H1 (cell line): Measurements from ENCODE around the gene BABAM2.

ENCODE experiments used
- BACH1 ChIP-seq: IDR thresholded peaks from 2 replicates; pipeline ENCODE4 v1.6.1; 2012; ENCODE audit warnings: low read length, improper control_type of control experiment
- CREB1 ChIP-seq: IDR thresholded peaks from 2 replicates; pipeline ENCODE4 v1.6.1; 2012; ENCODE audit warnings: inconsistent platforms
- EGR1 ChIP-seq: IDR thresholded peaks from 2 replicates; pipeline ENCODE4 v1.6.1; 2011; ENCODE audit warnings: low read depth, low read length, borderline replicate concordance
- KDM4A ChIP-seq: IDR thresholded peaks from one replicate; pipeline ENCODE4 v1.7.1; 2012; ENCODE audit warnings: low read depth, mild to moderate bottlenecking, moderate library complexity, low read length, inconsistent platforms; ENCODE audit not compliant: severe bottlenecking
- SIN3A ChIP-seq, 2 experiments: IDR thresholded peaks in 1 of 2; conservative IDR thresholded peaks in 1 of 2; 2 replicates each; pipeline ENCODE4 v1.6.1; 2011 to 2012; ENCODE audit warnings: low read length in 2 of 2, improper control_type of control experiment in 1 of 2, low read depth in 1 of 2, mild to moderate bottlenecking in 1 of 2
- SP1 ChIP-seq: IDR thresholded peaks from 2 replicates; pipeline ENCODE4 v1.6.1; 2011; ENCODE audit warnings: low read depth, low read length
- SUZ12 ChIP-seq: fragments of 200-600 bp; sonication (generic); IDR thresholded peaks from 2 replicates; pipeline ENCODE4 v1.6.1; 2012; ENCODE audit warnings: mild to moderate bottlenecking, inconsistent platforms, low read length, moderate library complexity, mixed read lengths
- TEAD4 ChIP-seq: IDR thresholded peaks from 2 replicates; pipeline ENCODE4 v1.6.1; 2012; ENCODE audit warnings: low read depth, low read length, inconsistent platforms, mixed read lengths
- ZNF274 ChIP-seq: IDR thresholded peaks from 2 replicates; pipeline ENCODE4 v1.7.0; 2012; ENCODE audit warnings: low read length, borderline replicate concordance; ENCODE audit errors: extremely low read depth

DNA sequence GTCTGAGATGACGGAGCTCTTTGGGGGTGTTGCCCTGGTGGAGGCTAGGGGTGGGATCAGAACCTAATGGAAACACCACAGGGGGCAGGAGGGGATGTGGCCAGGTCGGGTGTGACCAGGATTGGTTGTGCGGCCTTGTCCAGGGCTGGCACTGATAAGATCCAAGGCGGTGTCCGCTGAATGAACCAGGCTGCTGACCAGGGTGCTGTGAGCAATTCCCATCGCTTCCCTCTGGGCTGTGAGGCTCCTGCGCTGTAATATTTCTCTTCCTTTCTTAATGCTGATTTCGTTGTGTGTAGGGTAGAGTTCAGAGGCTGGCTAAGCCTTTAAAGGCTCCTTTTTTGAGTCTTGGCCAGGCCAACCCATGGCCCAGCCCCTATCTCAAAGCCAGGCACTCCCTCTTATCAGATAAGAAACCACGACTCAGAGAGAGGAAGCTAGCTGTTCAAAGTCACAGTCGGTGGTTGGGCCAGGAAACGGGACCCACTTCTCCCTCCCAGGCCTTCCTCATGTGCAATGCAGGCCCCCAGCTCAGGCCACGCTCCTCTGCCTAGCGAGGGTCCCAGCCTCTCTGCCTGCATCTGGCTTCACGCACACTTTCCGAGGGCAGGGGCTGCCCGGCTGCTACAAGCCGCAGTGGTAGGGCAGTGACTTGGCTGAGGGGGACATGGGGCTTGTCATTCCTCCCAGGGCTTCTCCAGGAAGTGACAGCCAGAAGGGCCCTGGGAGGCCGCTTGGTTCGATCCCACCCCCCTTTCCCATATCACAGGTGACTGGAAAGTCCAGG, 476.2 kb downstream of the BABAM2 start:
- TF ChIP-seq CREB1 (no peak), SIN3A (conservative IDR thresholded peaks at IDR 0.05 in 1 of 2, IDR thresholded peaks at IDR 0.05 in 1 of 2; ENCODE audit: low read depth in 1 of 2, low read length in 2 of 2) (no peak), SP1 (no peak), ZNF274 (no peak), TEAD4 (no peak), BACH1 (no peak), KDM4A (no peak), EGR1 (no peak), SUZ12 (no peak)
